Neural progenitor cell (in vitro differentiated cells): ENCODE measurements around the gene PLB1. TPM values are rescaled to one million over a fixed set of nuclear protein-coding genes. Genes with fewer than 3 reads are reported as not detected.

Experiments used
- DNase-seq: peaks from one replicate; pipeline ENCODE4 v3.0.0-alpha.2; 2016; ENCODE audit warnings: low spot score
- H2AFZ ChIP-seq: fragments of 200-600 bp; sonication (generic); replicated peaks from 2 replicates; pipeline ENCODE4 v1.6.1; 2016; ENCODE audit warnings: antibody characterized with exemption
- H3F3A ChIP-seq: fragments of 200-600 bp; sonication (generic); 2 replicates; pipeline ENCODE4 v1.6.1; 2016; ENCODE audit warnings: antibody characterized with exemption, low read depth
- H3K27ac ChIP-seq: fragments of 200-600 bp; sonication (generic); 2 replicates; pipeline ENCODE4 v1.5.1; 2016; ENCODE audit warnings: mild to moderate bottlenecking
- H3K27me3 ChIP-seq: fragments of 200-600 bp; sonication (generic); 2 replicates; pipeline ENCODE4 v1.6.1; 2016; ENCODE audit warnings: mild to moderate bottlenecking, moderate library complexity
- H3K36me3 ChIP-seq: fragments of 200-600 bp; sonication (generic); 2 replicates; pipeline ENCODE4 v1.5.1; 2016
- H3K4me1 ChIP-seq: fragments of 200-600 bp; sonication (generic); 2 replicates; pipeline ENCODE4 v1.6.1; 2016; ENCODE audit warnings: mixed run types
- H3K4me2 ChIP-seq: fragments of 200-600 bp; sonication (generic); 2 replicates; pipeline ENCODE4 v1.6.1; 2016
- H3K4me3 ChIP-seq: fragments of 200-600 bp; sonication (generic); 2 replicates; pipeline ENCODE4 v1.5.1; 2016
- H3K79me2 ChIP-seq: fragments of 200-600 bp; sonication (generic); 2 replicates; pipeline ENCODE4 v1.6.1; 2016; ENCODE audit warnings: low read depth
- H3K9ac ChIP-seq: fragments of 200-600 bp; sonication (generic); 2 replicates; pipeline ENCODE4 v1.6.1; 2016
- H3K9me3 ChIP-seq: fragments of 200-600 bp; sonication (generic); 2 replicates; pipeline ENCODE4 v1.5.1; 2016; ENCODE audit warnings: low read depth
- H4K20me1 ChIP-seq: fragments of 200-600 bp; sonication (generic); 2 replicates; pipeline ENCODE4 v1.6.1; 2016; ENCODE audit warnings: low read depth
- H3K27ac Mint-ChIP-seq: 3 replicates; pipeline ENCODE4 v1.8.0; 2021; ENCODE audit warnings: mixed read lengths
- H3K27me3 Mint-ChIP-seq: 2 replicates; pipeline ENCODE4 v1.8.0; 2022; ENCODE audit warnings: low read depth, mild to moderate bottlenecking, inconsistent platforms, moderate library complexity, mixed read lengths; ENCODE audit not compliant: insufficient read depth
- H3K36me3 Mint-ChIP-seq: 3 replicates; pipeline ENCODE4 v1.8.0; 2021; ENCODE audit warnings: mixed read lengths
- H3K4me1 Mint-ChIP-seq: 3 replicates; pipeline ENCODE4 v1.8.0; 2021; ENCODE audit warnings: mixed read lengths
- H3K4me3 Mint-ChIP-seq: 3 replicates; pipeline ENCODE4 v1.8.0; 2021; ENCODE audit warnings: mild to moderate bottlenecking, moderate library complexity, mixed read lengths
- H3K9me3 Mint-ChIP-seq: 3 replicates; pipeline ENCODE4 v1.8.0; 2020; ENCODE audit warnings: mixed read lengths
- EZH2 ChIP-seq: fragments of 200-600 bp; sonication (generic); IDR thresholded peaks from 2 replicates; pipeline ENCODE4 v1.6.1; 2017; ENCODE audit warnings: antibody characterized with exemption, mild to moderate bottlenecking, moderate library complexity
- EZH2phosphoT487 ChIP-seq: fragments of 200-600 bp; sonication (generic); IDR thresholded peaks from 2 replicates; pipeline ENCODE4 v1.6.1; 2017; ENCODE audit warnings: antibody characterized with exemption
- total RNA-seq: library from RNA; depleted of rRNA; stranded (reverse); fragments of >200 nt; gene quantifications from 2 replicates; pipeline ENCODE4 v1.2.3, GENCODE V29; 2015; ENCODE audit warnings: low replicate concordance
- TF ChIP-seq, protein P1 (sequence below): fragments of 200-600 bp; sonication (generic); IDR thresholded peaks from 2 replicates; pipeline ENCODE4 v1.5.1; 2017; ENCODE audit warnings: antibody characterized with exemption, mild to moderate bottlenecking

The PLB1 gene
- total RNA-seq, 1 donor from 2014 or later: not detected

DNA sequence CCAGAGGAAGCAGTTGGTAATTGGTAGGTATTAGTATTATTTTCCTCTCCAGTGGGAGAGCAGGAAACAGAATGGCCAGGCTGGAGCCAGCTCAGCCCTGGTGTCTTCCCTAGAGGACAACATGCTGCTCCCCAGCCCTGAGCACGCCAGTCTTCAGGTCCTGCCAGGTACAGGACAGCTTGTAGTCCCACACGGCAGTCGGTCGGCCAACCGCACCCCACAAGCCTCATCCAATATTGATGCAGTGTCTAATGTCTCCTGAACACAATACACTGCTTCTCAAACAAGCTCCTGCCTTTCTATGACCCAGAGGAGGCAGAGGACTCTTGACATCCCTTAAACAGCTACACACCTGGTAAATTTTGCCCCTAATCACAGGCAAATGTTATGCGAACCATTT is 184.8 kb downstream of the PLB1 start:
- H3K9me3 Mint-ChIP-seq: no peaks in the 10 kb centered on the region
- no peaks in the 10 kb centered on the region for H3K36me3 ChIP-seq
- peak overlapping the region; percentile 43 for H3K27ac ChIP-seq
- no peak overlapping the region for H3K27ac Mint-ChIP-seq
- no peaks in the 10 kb centered on the region for H4K20me1 ChIP-seq
- H3K27me3 Mint-ChIP-seq: peaks cover 4% of the 10 kb centered on the region
- no peaks in the 10 kb centered on the region for H3K27me3 ChIP-seq
- H3K79me2 ChIP-seq: no peaks in the 10 kb centered on the region
- no peak overlapping the region for H3K4me3 ChIP-seq
- H3K36me3 Mint-ChIP-seq: no peaks in the 10 kb centered on the region
- peak overlapping the region; percentile 87 for H2AFZ ChIP-seq
- no peak for DNase-seq
- peak overlapping the region; percentile 36 for H3K4me2 ChIP-seq
- no peak overlapping the region for H3K4me3 Mint-ChIP-seq
- H3F3A ChIP-seq: peaks cover 8% of the 10 kb centered on the region
- no peaks in the 10 kb centered on the region for H3K9me3 ChIP-seq
- H3K4me1 Mint-ChIP-seq: peaks cover 40% of the 10 kb centered on the region
- no peak for TF ChIP-seq EZH2
- TF ChIP-seq EZH2phosphoT487: no peak
- TF ChIP-seq, protein P1, sequence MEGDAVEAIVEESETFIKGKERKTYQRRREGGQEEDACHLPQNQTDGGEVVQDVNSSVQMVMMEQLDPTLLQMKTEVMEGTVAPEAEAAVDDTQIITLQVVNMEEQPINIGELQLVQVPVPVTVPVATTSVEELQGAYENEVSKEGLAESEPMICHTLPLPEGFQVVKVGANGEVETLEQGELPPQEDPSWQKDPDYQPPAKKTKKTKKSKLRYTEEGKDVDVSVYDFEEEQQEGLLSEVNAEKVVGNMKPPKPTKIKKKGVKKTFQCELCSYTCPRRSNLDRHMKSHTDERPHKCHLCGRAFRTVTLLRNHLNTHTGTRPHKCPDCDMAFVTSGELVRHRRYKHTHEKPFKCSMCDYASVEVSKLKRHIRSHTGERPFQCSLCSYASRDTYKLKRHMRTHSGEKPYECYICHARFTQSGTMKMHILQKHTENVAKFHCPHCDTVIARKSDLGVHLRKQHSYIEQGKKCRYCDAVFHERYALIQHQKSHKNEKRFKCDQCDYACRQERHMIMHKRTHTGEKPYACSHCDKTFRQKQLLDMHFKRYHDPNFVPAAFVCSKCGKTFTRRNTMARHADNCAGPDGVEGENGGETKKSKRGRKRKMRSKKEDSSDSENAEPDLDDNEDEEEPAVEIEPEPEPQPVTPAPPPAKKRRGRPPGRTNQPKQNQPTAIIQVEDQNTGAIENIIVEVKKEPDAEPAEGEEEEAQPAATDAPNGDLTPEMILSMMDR: no peak
- no peak overlapping the region for H3K9ac ChIP-seq
- H3K4me1 ChIP-seq: peaks cover 28% of the 10 kb centered on the region

DNA sequence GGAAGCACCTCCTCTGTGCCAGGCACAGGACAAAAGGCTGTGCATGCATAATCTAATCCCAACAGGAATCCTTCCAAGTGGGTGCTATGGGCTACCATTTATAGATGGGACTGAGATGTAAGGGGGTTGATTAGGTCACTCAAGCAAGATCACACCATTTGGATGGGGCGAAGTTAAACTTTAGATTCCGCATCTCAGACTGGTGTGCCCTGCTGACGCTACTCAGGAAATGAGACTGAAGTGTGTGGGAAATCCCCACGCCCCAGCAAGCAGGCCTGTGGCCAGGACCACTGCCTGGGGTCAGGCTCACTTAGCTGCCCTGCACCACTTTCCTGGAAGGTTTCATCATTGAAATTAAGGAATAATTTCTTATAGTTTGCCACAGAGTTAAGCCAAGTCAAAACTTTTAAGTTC is 185.3 kb downstream of the PLB1 start:
- DNase-seq: no peak
- H3K36me3 ChIP-seq: no peaks in the 10 kb centered on the region
- H2AFZ ChIP-seq: peak overlapping the region; percentile 87
- H3K4me2 ChIP-seq: peak overlapping the region; percentile 36
- H4K20me1 ChIP-seq: no peaks in the 10 kb centered on the region
- no peaks in the 10 kb centered on the region for H3K9me3 ChIP-seq
- peaks cover 4% of the 10 kb centered on the region for H3K27me3 Mint-ChIP-seq
- H3K27ac ChIP-seq: peak overlapping the region; percentile 43
- peaks cover 28% of the 10 kb centered on the region for H3K4me1 ChIP-seq
- H3K36me3 Mint-ChIP-seq: no peaks in the 10 kb centered on the region
- no peak overlapping the region for H3K4me3 Mint-ChIP-seq
- H3K27ac Mint-ChIP-seq: no peak overlapping the region
- TF ChIP-seq, protein P1: no peak
- TF ChIP-seq EZH2: no peak
- TF ChIP-seq EZH2phosphoT487: no peak
- H3K27me3 ChIP-seq: no peaks in the 10 kb centered on the region
- H3K9me3 Mint-ChIP-seq: no peaks in the 10 kb centered on the region
- H3K9ac ChIP-seq: no peak overlapping the region
- no peak overlapping the region for H3K4me3 ChIP-seq
- peaks cover 38% of the 10 kb centered on the region for H3K4me1 Mint-ChIP-seq
- H3F3A ChIP-seq: peaks cover 8% of the 10 kb centered on the region
- H3K79me2 ChIP-seq: no peaks in the 10 kb centered on the region

DNA sequence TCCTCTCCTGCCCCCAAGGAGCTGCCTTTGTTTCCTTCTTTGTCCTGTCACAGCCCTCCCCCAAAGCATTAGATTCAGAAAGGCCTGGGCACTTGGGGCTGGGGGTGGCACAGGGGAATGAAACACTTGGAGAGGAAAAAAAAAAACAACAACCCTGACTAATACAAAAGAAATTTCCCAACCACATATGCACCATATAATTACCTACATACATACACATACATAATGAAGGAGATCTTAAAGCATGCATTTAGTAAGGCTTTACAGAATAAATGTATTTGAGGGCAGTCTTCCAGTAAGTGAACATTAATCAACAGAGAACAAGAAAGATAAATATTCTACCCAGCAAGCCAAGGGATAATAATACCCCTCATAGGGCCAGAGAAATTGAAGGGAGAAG is 185.7 kb downstream of the PLB1 start:
- Histone ChIP-seq H3K4me2 (peak overlapping the region; percentile 36), H3K27ac (no peak overlapping the region), H3K27me3 (no peaks in the 10 kb centered on the region), H3F3A (peaks cover 8% of the 10 kb centered on the region), H3K9me3 (no peaks in the 10 kb centered on the region), H3K4me3 (no peak overlapping the region), H3K36me3 (no peaks in the 10 kb centered on the region), H2AFZ (peak overlapping the region; percentile 87), H3K4me1 (peaks cover 28% of the 10 kb centered on the region), H3K79me2 (no peaks in the 10 kb centered on the region), H3K9ac (no peak overlapping the region), H4K20me1 (no peaks in the 10 kb centered on the region)
- Mint-ChIP-seq H3K9me3 (no peaks in the 10 kb centered on the region), H3K4me3 (no peak overlapping the region), H3K27ac (no peak overlapping the region), H3K36me3 (no peaks in the 10 kb centered on the region), H3K27me3 (peaks cover 4% of the 10 kb centered on the region), H3K4me1 (peaks cover 36% of the 10 kb centered on the region)
- no peak for TF ChIP-seq EZH2
- TF ChIP-seq, protein P1: no peak
- DNase-seq: no peak
